ENCODE data around the gene ASIC5.

Gene ASIC5

GRCh38 chr4:155879767-155880166 is 13.7 kb upstream of the ASIC5 start:
- no peak for DNase-seq (ENCODE audit: low read depth)

DNA sequence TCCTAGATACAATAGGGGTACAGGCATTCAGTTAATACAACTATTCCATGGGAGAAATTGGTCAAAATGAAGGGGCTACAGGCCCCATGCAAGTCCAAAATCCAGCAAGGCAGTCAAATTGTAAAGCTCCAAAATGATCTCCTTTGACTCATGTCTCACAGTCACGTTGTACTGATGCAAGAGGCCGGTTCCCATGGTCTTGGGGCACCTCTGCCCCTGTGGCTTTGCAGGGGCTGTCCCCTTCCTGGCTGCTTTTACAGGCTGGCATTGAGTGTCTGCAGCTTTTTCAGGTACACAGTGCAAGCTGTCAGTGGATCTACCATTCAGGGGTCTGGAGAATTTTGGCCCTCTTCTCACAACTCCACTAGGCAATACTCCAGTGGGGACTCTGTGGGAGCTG is 12.5 kb upstream of the ASIC5 start:
- DNase-seq (ENCODE audit: low read depth): no peak

GRCh38 chr4:155877971-155878370 is 11.9 kb upstream of the ASIC5 start:
- DNase-seq (ENCODE audit: low read depth): no peak

DNA sequence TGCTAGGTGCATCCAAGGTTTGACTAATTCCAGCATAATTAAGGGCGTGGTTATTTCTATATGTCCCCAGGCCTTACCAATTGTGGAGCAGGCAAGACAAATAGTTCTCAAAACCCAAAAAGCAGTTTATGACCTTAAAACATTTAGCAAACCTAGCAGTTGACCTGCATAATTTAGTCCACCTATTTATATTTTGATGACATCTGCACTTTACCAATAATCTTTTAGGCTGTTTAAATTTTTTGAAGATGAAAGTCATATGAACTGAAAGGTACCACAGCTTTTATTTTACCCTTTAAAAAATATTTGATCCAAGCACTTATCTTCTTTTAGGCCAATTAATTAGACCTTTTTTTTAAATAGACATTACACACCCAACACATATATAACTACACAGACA is 9.8 kb upstream of the ASIC5 start:
- no peak for DNase-seq (ENCODE audit: low read depth)

GRCh38 chr4:155855897-155856296 is 10.2 kb downstream of the ASIC5 start:
- DNase-seq (ENCODE audit: low read depth): no peak

DNA sequence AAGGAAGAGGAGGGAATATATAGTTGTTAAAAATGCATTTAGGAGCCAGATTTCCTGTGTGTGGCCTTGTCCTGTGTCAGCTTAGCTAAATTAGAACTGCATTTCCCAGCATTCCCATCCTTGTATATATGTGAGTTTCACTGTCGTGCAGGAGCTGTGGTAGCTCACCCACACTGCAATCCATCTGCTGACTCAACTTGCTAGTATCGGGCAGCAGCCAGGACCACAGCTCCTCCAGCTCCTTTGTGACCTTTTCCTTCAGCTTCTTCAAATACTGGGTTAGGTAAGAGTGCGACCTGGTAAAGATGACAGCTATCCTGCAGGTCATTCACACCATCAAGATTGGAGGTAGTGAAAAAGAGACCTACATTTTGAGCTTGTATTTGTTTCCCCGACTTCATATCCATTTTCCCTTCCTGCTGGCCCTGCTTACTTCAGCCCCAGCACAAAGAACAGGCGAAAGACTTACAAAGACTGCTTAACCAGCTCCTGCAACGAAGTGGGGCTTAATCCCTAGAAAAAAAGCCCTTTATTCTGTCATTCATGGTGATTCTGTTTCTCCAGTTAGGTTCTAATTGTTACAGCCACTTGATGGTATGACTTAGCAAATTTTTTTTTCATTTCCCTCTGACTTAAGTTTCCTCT is 11.4 kb downstream of the ASIC5 start:
- DNase-seq (ENCODE audit: low read depth): peak; percentile 55

- no peak for DNase-seq (ENCODE audit: low read depth)
Measured at GRCh38 chr4:155853189-155853588, 12.9 kb downstream of the ASIC5 start.

DNA sequence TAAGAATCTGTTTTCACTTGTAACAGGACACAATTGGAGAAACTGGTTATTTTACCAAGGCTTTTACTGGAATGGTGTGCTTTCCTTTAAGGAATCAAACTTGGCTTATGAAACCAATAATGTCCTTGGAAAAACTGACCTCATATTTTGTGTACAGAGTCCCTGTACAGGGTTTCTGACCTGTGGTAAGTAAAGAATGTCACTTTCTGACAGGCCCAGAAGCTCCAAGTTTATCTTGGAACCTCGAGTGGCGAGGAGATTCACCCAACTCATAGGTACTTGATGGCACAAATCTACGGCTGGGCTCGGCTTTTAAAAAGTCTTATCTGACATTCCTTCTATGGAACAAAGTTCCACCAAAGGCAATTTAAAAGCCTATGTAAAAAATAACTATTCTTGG is 17.0 kb downstream of the ASIC5 start:
- DNase-seq (ENCODE audit: low read depth): no peak

DNA sequence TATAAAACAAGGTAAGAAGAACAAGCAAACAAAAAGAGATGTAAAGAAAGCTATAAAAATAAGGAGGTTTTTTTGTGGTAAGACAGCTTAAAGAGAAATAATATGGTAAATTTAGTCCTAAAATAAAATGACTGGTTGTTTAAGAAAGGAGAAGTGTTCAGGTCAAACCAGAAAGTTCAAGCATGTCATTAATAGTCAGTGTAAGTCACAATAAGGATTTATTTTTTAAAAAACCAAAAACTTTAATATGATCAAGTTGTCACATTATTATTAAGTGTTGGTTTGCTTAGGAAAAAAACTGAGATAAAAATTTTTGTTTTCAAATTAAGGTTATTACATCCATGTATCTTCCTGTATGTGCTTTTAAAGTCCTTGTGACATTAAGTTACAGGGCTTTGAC is 19.1 kb downstream of the ASIC5 start:
- no peak for DNase-seq (ENCODE audit: low read depth)

GRCh38 chr4:155842080-155842479 is 24.0 kb downstream of the ASIC5 start:
- DNase-seq (ENCODE audit: low read depth): no peak

- DNase-seq (ENCODE audit: low read depth): no peak
Measured at GRCh38 chr4:155837203-155837796, 28.8 kb downstream of the ASIC5 start.

DNA sequence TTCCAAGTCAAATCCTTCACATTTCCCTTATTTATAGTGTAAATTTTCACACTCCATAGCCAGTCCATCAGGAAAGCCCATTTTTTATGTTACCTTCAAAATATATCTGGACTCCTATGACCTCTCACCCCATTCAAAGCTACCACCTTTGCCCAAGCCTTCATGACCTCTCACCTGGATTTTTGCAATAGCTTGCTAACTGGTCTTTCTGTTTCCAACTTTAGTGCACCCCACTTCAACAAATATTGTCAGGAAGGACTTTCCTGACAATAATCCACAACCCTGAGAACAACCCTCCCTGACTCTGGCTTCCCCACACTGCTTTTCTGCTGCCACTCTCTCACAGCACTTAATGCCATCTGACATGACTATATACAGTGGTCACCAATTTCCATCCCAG is 33.4 kb downstream of the ASIC5 start:
- DNase-seq (ENCODE audit: low read depth): no peak

- peak; percentile 54 for DNase-seq (ENCODE audit: low read depth)
Measured at GRCh38 chr4:155828628-155829027, 37.4 kb downstream of the ASIC5 start.

- no peak for DNase-seq (ENCODE audit: low read depth)
Measured at GRCh38 chr4:155822572-155822971, 43.5 kb downstream of the ASIC5 start.

- no peak for DNase-seq (ENCODE audit: low read depth)
Measured at GRCh38 chr4:155820887-155821518, 45.1 kb downstream of the ASIC5 start.

GRCh38 chr4:155819066-155819465 is 47.0 kb downstream of the ASIC5 start:
- no peak for DNase-seq (ENCODE audit: low read depth)

DNA sequence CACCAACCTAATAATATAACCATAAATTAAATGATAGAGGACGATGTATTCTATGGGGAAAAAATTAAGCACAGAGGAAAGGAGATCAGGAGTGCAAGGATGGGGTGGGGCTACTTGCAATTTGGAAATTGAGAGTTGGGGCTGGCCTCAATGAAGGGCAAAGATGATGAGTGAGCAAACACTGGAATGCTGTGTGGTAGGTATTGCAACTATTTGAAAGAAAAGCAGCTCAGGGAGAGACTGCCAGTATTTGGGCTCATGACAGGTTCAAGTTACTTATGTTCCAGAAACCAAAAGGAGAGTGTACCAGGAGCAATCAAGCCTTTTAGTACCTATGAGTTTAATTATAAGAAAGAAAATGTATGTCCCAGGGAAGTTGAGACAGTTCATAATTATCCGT is 47.4 kb downstream of the ASIC5 start:
- no peak for DNase-seq (ENCODE audit: low read depth)

DNA sequence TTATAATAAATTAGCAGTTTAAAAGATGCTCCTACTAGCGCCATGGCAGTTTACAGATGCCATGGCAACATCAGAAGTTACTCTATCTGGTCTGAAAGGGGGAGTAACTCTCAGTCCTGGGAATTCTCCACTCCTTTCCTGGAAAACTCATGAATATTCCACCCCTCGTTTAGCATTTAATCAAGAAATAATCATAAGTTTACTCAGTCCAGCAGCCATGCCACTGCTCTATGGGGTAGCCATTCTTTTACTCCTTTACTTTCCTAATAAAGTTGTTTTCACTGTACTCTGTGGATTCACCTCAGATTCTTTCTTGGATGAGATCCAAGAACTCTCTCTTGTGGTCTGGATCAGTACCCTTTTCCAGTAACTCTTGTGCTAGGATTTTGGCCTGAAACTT is 55.0 kb downstream of the ASIC5 start:
- no peak for DNase-seq (ENCODE audit: low read depth)

DNA sequence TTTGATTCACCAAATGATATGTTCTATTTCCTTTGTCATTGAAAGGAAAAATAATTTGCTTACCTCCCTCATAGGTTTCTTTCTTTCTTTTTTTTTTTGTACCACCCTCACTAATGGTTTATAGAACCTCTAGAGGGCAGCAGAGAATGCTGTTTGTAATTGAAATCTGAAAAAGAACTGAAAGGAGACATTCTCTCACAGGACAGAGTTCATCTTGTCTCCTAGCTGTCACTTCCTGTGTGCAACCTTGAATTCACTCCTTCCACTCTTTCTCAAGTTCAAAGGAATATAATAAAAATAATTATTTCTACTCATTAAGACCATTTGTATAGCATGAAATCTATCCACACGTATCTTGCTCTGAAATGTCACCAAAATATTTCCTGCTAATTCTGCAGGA is 56.2 kb downstream of the ASIC5 start:
- DNase-seq (ENCODE audit: low read depth): peak; percentile 81

DNA sequence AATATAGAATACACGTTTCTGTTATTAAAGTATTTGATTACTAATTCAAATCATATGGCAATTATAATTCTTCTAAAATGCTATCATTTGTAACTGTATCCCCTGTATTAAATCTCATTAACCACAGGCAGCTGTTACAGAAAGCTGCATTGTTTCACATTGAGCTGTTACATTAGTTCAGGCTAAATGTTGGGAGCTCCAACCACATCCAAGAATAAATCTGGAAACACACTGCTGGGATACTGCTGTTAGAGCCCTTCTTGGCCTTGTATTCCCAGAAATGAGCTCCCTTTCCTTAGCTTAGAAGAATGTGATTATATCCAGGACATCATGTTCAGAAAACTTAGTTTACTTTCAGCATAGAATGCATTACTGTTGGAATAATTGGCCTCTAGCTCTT is 59.1 kb downstream of the ASIC5 start:
- peak; percentile 81 for DNase-seq (ENCODE audit: low read depth)

- DNase-seq (ENCODE audit: low read depth): peak; percentile 58
Measured at GRCh38 chr4:155805016-155805415, 61.1 kb downstream of the ASIC5 start.

DNA sequence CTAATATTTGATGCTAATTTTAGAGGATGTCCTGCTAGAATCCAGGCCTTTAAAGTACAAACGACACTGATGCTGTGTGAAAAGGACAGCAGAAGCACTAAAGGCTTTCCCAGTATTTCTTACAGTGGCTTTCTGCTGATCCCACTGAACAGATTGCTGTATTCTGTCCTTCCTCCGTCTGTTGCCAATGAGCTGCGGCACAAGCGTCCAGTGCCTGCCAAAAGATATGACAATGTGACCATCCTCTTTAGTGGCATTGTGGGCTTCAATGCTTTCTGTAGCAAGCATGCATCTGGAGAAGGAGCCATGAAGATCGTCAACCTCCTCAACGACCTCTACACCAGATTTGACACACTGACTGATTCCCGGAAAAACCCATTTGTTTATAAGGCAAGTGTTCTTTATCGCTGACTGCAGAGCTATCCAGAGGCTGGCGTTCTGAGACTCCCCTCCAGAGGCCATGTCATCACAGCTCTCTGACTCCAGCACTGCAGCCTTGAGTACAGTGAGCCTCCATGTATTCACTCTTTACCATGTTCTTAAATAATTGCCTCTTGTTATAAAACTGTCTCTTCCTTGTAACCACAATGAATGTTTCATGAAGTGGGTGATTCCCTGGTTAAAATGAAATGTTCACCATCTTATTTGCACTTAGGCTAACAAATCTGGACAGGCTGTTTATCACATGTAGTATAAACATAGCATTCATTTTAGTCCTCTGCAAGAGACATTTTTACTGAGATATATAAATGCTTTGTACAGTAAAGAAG is 63.7 kb downstream of the ASIC5 start:
- DNase-seq (ENCODE audit: low read depth): peak; percentile 74

Measured in EH (cell line).